GM21723 (cell line): Measurements from ENCODE around the gene TXNDC11.

Experiments used
- ATAC-seq: cut with Tn5 transposase; IDR thresholded peaks from one replicate; pipeline ENCODE4 v1.9.1; 2021; ENCODE audit warnings: mild to moderate bottlenecking, moderate library complexity; ENCODE audit not compliant: unreplicated experiment

Gene TXNDC11

DNA sequence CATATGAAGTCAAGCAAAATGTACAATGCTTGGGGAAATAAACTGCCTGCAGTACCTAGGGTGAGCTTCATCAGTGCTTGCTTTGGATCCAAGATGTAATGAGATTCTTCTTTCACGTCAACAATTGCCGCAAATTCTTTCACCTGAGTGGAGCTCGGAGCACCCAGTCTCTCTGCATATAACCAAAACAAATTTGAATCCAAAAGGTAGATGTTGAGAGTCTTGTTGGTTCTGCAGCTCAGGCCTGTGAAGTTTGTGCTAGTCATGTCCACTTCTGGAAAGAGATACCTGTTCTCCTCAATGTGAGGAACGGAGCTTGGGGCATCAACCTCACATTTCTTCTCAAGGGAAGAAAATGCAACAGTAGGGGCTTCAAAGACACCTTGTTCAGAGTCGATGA is 51.4 kb downstream of the TXNDC11 start:
- ATAC-seq = no peak

DNA sequence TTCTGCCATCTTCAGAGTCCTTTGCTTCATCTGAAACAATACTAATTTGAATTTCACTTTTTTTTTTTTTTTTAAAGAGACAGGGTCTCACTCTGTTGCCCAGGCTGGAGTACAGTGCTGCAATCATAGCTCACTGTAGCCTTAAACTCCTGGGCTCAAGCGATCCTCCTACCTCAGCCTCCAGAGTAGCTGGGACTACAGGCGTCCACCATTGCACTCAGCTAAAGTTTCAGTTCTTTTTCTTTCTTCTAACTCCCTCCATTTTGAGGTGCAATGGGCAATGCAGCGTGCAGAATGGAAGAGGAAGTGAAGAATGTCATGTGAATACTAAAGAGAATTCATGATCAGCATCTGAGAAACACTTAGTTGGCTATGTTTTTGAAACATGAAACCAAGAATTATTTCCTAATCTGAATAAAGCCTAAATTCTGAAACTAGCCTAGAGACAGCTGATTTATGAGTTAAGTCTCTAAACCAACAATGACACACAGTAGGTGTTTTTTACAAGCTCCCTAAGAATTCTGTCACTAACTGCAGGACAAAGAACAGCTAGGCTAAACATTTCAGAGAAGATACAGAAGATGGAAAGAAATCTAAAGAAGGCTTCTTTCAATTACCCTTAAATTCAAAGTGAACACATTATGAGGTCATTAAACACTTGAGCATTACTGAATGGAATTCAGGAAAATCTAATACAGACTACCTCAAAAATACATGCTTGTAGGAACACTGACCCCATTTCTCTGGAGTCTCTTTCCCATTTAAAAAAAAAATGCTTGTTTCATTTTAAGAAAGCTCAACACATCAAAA is 53.4 kb downstream of the TXNDC11 start:
- ATAC-seq = peak; percentile 92

DNA sequence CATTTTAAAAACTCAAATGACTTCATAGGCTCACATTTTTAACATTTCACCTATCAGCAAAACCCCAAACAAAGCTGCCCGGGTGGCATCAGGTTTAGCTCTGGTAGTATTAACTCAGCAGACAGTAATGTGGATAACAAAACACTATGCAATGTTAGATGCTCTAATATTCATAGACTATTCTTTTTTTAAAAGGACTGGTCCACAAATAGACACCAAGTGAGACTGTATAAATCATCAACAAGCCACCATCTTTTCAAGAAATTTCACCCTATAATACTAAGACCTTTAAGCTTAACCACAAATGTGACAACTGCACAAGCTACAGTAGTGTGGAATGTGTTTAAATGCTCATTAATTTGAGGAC is 54.2 kb downstream of the TXNDC11 start:
- ATAC-seq = no peak

DNA sequence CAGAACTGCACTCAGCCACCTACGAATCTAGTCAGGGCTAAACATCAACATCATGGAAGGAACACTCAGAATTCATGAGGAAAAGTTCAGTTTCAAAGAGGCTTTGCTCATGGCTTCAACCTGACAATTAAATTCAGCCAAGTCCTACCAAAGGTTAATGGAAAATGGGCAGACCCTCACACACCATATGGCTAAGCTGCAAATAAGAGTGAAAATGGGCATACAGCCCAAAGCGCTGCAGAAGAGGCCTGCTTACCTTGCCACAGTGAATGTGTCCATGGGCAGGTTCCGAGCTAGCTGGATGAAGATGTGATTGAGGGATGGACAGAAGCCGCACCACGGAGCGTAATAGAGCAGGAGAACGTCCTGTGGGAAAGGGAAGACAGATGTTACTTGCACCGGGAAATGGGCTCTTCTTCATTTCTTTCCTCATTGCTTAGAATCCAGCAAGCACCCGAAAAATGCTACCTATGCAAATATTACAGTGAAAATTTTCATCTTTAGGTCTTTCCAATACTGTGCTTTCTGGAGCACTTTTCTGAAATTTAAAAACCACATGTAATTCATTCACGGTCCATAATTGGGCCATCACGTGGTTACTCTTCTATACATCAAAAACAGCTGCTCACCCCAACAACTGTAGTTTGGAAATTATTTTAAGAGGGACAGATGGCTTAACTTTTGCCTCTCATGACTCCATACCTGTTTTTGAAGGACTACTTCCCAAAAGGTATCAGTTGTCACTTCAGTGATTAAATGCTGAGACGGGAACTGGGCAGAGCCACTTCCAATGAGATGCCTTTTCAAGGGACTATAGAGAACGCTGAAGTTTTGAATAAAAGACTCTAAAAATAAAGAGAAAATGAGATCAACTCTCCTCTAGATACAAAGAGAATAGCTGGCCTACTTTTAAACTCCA is 54.8 kb downstream of the TXNDC11 start:
- no peak for ATAC-seq

DNA sequence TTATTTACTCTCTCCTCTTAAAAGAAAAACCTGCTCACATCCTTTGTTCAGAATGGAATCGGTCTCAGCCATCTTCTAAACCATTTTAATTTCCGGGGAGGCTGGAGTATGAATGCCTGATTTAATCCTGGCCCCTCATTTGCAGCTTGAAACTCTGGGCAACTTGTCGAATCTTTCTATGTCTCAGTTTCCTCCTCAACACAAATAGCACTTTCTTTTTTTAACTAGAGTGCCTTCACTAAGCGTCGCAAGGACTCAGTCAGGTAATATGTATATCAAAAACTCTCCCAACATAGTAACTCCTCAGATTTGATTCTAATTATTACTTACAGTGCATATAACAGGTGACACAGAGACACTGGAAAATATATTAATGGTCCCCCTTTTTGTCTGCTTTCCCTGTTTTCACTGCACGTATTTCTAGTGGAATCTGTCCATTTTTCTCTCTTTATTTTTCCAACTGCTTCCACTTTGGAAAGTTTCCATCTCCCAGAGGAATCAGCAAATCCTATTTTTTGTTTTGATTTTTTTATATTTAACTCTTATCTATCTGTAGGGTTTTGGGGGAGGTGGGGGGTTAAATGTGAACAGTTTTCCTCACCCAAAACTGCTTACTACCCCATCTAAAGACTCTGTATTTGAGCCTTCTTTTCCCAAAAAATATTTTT is 55.8 kb downstream of the TXNDC11 start:
- ATAC-seq = no peak

DNA sequence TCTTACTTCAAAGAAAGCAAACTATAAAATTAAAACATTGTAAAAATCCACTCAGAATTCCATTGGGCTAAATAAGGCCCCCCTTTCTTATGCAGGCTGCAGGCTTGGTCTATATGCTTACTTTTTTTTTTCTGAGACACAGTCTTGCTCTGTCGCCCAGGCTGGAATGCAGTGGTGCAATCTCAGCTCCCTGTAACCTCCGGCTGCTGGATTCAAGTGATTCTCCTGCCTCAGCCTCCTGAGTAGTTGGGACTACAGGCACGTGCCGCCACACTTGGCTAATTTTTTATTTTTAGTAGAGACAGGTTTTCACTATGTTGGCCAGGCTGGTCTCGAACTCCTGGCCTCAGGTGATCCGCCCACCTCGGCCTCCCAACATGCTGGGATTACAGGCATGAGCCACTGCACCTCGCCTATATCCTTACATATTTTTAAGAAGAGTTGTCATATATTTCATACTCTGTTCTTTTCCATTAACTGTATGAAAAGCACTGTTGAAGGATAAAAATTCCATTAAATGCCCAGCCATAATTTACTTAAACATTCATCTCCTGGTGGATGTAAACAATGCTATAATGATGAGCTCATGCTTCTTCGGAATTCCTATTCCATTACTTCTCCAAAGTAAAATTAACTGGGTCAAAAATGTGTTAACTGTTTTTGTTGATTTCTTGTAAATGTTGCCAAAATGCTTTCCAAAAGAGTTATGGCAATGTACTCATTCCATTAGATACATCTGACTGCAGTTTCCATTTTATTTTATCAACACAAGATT is 56.6 kb downstream of the TXNDC11 start:
- no peak for ATAC-seq

DNA sequence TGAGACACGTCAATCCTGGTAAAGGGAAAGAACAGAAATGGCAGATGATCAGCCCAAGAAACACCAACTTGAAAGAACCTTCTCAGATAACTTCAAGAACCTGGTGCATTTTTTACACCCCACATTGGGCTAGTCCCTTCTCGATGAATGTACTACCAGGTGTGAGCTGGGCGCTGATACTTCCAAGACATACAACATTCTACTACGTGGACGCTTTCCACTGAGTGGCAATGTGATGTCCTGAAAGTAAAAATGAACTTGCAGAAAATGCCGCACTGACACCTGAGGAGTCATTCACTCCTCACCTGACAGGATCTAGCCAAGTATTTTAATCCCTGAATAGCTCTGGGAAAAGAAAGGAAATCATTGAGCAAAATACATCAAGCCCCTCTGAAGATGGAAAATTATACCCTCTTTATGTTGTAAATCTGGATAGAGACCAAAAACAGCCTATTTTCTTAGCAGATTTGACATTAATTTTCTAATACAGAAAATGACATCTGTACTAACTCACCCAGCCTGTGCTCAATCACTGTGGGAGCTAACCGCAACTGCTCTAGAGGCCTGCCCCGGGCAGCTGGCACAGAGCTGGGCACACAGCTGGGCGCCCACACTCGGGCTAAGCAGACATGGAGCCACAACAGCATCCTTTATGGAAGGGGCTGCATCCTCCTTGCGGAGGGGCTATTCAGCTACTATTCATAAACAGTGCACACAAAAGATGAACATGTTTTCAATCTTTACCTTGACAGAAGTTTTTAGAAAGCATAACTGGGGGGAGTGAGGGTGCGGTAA is 58.2 kb downstream of the TXNDC11 start:
- no peak for ATAC-seq

DNA sequence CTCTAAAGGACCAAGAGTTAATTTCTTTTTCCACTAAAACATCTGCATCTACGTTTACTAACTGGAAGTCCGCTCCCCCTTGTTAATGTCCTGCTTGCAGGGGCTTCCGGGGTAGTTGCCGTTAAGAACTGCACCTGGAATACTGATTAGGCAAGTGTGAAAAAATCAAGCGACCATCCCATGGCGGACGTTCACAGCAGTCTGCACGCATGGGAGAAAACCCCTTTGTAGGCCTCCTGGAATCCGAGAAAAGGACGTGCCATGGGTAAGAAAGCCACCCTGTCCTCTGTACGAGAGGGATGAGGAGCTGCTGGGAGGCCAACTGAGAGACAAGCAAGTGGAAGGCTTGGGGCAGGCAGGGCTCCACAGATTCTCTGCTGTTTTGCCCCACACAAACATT is 59.5 kb downstream of the TXNDC11 start:
- no peak for ATAC-seq

DNA sequence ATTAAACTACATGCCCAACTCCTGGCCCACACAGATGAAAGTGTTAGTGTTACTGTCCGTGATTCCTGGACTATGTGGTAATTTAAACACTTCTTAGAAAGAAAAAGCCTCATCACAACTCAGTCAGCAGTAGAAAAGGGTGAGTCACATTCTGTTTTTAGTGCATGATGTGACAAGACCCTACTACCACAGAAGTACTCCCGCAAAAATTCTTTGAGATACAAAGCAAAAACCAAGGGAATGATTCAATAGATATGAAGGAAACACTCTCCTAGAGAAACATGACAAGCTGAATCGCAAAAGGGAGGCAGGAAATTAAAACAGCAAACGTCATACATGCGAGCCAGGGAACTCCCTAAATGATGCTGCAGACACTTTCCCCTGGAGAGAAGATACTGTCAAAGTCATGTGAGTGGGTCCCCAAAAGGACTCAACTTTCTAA is 60.0 kb downstream of the TXNDC11 start:
- ATAC-seq = no peak

DNA sequence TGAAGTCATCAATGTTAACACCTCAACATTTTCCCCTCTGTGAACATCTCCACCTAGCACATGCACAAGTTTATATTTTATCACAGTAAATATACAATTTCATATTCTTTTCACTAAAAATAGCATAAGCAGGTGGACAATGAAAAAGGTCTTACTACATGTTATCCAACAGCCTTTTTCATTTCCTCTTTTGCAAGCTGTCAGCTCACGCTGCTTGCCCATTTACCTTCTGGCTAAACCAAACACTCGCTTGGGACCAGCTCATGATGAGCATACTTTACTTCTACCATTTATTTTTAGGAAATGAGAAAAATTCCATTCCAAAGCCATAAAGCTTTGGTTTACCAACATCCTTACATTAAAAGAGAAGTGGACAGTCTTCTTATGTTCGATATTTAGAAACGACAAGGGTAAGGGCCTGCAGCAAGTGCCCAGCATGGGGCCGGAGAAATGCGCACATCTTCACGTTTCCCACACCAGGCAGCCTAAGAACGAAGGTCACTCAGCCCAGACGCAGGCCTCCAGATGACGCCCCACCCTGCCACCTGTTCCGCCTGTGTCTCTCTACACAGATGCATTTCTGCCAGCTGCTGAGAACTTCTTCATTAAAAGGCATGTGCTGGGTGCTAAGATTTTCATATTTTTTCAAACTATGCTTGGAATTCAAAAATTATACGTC is 60.5 kb downstream of the TXNDC11 start:
- no peak for ATAC-seq

DNA sequence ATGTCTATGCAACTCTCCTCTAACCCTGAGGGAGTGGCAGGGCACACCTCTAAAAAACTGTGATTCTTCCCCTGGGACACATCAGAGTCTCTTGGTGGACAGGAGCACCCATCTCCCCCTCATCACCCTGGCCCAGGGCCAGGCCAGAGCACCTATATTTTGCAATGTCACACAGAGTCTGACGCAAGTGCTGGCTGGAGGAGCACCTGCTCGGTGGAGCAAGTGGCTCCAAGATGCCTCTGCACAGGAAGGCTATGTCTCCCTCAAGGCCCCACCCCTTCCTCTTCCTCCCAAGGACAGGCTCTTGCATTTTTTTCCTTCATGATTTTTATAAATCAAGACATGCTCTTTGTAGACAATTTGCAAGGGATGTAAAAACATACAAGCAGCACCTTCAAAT is 61.1 kb downstream of the TXNDC11 start:
- ATAC-seq = no peak

DNA sequence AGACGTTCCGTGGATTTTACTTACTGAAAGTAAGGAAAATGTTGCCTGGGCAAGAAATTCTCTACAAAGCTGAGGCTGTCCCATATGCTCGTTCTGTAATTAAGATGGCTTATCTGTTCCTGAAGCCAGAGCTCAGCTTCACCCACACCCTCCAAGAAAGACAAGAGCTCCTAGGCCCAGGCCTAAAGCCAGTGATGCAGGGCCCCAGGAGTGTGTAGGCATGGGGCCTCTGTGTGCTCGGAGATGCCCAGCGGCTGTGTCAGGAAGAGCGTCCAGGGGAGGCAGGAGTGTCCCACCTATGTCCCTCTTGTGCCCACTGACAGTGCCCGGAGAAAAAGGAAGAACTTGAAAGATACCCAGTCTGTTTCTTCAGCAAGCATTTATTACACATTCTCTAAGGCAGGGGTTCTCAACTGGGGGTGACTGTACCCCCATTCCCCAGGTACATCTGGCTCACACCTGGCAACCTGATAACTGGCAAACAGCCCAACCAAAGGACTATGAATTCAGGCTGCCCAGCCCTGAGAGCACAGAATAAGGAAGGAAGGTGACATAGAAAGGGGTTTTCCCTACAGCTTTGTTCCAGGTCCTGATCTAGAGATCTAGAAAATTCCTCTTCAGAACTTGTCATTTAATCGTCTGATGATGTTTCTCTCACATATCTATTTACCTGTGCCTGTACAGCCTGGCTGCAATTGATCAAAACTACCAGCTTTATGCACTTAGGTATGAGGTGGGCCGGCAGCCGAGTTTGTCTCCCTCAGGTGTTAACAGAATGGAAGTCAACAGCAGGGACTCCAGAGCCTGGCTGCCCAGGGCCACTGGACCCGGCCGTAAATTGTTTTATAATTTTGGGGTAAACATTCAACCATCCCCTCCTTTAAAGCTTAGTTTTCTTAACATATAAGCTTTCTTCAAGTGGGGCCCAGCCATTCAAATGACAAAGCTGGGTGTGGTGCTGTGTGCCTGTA is 62.4 kb downstream of the TXNDC11 start:
- no peak for ATAC-seq

DNA sequence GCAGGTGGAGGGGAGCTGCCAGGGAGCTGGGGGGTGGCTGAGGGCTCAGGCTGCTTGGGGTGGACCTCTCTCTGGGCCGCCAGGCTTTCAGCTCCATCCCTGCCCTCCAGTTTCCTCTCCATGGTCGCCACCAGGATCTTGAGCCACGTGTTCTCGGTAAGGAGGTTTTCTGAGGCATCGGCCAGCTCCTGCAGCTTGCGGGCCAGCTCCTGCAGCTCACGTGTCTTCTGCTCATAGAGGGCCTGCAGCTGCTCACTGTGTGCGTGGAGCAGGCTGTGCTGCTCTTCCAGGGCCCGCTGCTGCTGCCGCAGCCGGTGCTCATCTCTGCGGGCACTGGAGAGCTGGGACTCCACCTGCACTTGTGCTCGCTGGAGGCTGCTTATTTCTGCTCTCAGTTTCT is 63.4 kb downstream of the TXNDC11 start:
- ATAC-seq = no peak

DNA sequence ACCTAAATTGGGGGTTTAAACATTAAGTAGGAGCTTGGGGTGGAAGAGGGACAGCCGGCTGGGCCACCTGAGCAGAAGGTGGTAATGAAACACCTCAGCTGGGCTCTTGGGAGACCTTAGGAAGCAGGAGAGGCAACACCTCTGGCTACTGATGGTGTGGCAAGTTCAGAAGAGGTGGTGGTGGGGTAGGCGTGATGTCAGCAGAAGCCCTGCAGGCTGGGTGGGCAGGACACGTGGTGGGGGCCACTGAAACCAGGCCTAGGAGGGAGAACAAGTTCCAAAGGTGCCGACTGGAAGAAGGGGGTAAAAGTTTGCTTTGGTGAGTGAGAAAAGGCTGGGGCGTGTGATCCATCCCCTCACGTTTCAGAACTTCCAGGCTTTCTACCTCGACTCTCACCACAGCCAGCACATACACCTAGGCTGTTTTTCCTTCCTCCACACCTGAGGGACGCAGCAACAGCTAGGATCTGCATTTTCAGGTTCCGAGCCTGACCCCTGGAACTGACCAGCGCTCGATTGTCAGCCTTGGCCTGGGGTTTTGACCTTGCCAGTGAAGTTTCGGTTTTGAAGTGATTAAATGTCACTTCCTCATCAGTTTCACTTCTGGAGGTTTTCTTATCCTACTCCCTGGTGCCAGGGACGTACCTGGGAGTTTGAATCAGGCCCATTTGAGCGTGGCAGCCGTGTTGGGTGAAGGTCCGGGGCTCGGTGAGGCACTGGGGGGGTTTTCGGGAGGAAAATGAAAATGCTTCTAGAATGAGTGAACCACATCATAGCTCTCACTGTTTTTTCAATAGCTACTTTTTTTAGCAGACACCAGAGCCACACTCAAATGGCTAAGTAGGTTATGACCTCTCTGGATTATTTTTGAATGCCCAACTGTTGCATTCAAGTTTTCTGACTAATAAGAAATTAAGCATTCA is 64.4 kb downstream of the TXNDC11 start:
- no peak for ATAC-seq

DNA sequence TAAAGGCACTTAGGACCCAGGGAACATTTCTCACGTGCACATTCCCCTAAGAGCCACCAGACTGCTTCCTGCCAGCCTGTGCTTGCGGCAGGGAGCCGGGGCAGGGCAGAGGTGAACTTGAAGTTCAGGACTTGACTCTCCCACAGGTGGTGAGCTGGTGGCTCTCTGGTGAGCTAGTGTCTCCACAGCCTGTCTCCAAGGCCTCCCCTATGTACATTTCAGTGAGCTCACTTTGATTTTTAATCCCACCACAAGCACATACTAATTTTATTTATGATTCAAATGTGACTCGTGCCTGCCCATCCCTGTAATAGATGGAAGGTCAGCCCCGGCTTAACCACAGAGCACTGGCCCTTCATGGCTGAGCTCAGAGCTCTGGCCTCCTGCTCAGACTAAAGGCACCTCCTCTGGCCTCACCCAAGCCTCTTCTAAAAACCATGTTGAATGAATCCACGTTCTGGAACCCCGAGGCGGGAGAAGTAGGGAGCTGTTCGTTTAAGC is 65.2 kb downstream of the TXNDC11 start:
- ATAC-seq = no peak

DNA sequence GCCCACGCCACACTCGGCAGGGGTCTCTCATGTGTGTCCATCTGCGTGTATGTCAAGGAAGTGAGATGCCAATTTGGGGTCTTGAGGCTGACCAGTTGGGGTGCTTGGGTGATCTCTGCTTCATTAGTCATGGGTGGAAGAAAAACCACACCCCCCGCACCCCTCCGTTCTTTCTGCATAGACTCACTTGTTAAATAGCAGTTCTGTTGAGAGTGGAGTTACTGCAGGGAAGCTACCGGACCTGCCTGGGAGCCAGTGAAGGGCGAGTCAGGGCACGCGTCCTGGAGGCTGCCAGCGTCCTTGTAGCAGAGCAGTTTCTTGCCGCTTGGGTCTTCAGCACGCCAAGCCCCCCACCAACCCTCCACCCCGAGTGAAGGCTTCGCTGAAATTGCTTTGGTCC is 65.9 kb downstream of the TXNDC11 start:
- ATAC-seq = no peak
